Activated CD4-positive, alpha-beta T cell treated with anti-CD3 and anti-CD28 coated beads for 1 hour (primary cell): ENCODE measurements around the gene CAMK2G.

Experiments used
- DNase-seq: peaks from one replicate; pipeline ENCODE4 v3.0.0-alpha.2; 2020

The CAMK2G gene

GRCh38 chr10:73878365-73878764 is 4.0 kb upstream of the CAMK2G start:
- no peak for DNase-seq

GRCh38 chr10:73877533-73878160 is 3.3 kb upstream of the CAMK2G start:
- no peak for DNase-seq

GRCh38 chr10:73876971-73877370 is 2.6 kb upstream of the CAMK2G start:
- DNase-seq, result no peak

GRCh38 chr10:73876566-73876965 is 2.2 kb upstream of the CAMK2G start:
- DNase-seq, result no peak

GRCh38 chr10:73876157-73876556 is 1.8 kb upstream of the CAMK2G start:
- DNase-seq, result no peak

- DNase-seq, result no peak
Observed at GRCh38 chr10:73875139-73875475, 752 bp upstream of the CAMK2G start.

GRCh38 chr10:73873838-73874215 is 528 bp downstream of the CAMK2G start:
- DNase-seq, result no peak

GRCh38 chr10:73873142-73873837 is 1.1 kb downstream of the CAMK2G start:
- no peak for DNase-seq

GRCh38 chr10:73872190-73872710 is 2.1 kb downstream of the CAMK2G start:
- DNase-seq, result no peak

- no peak for DNase-seq
Observed at GRCh38 chr10:73871295-73872189, 2.8 kb downstream of the CAMK2G start.

- no peak for DNase-seq
Observed at GRCh38 chr10:73868655-73869195, 5.6 kb downstream of the CAMK2G start.

GRCh38 chr10:73867871-73868631 is 6.3 kb downstream of the CAMK2G start:
- no peak for DNase-seq

GRCh38 chr10:73867126-73867807 is 7.1 kb downstream of the CAMK2G start:
- no peak for DNase-seq

- no peak for DNase-seq
Observed at GRCh38 chr10:73866621-73867020, 7.7 kb downstream of the CAMK2G start.

- DNase-seq, result no peak
Observed at GRCh38 chr10:73865459-73866442, 8.6 kb downstream of the CAMK2G start.

- DNase-seq, result no peak
Observed at GRCh38 chr10:73865107-73865458, 9.3 kb downstream of the CAMK2G start.

GRCh38 chr10:73864229-73864628 is 10.1 kb downstream of the CAMK2G start:
- no peak for DNase-seq

- DNase-seq, result no peak
Observed at GRCh38 chr10:73863039-73863817, 11.1 kb downstream of the CAMK2G start.

GRCh38 chr10:73862011-73862410 is 12.3 kb downstream of the CAMK2G start:
- no peak for DNase-seq
